Right lobe of liver (tissue), 6 donors: ENCODE measurements around the gene INAFM2. TPM values are rescaled to one million over a fixed set of nuclear protein-coding genes. Genes with fewer than 3 reads are reported as not detected.

Source experiments
- ATAC-seq, 4 donors: fragments of 200-7000 bp; cut with Tn5 transposase; one replicate each; pipeline ENCODE4 v1.9.1; 2020; ENCODE audit warnings: mild to moderate bottlenecking in 4 of 4, moderate library complexity in 4 of 4
- DNase-seq, 3 donors: peaks; one replicate each; pipeline ENCODE4 v3.0.0-alpha.2; 2020
- H3K27ac ChIP-seq, 3 donors: fragments of 200-600 bp; one replicate each; pipeline ENCODE4 v1.8.0; 2022
- H3K27me3 ChIP-seq, 2 donors: fragments of 200-600 bp; one replicate each; pipeline ENCODE4 v1.8.0; 2022
- H3K36me3 ChIP-seq, 4 donors: fragments of 200-600 bp; sonication (generic) in 1 of 4; one replicate each; pipeline versions ENCODE4 v1.5.1 to v1.8.0; 2017 to 2022; ENCODE audit warnings: control low read depth in 1 of 4
- H3K4me1 ChIP-seq, 4 donors: fragments of 200-600 bp; sonication (generic) in 1 of 4; one replicate each; pipeline versions ENCODE4 v1.5.1 to v1.8.0; 2017 to 2022; ENCODE audit warnings: control low read depth in 1 of 4
- H3K4me3 ChIP-seq, 3 donors: fragments of 200-600 bp; one replicate each; pipeline ENCODE4 v1.8.0; 2022
- H3K9me3 ChIP-seq, 4 donors: fragments of 200-600 bp; sonication (generic) in 1 of 4; one replicate each; pipeline versions ENCODE4 v1.5.1 to v1.8.0; 2017 to 2022; ENCODE audit warnings: control low read depth in 1 of 4
- POLR2A ChIP-seq: fragments of 450-650 bp; IDR thresholded peaks from one replicate; pipeline ENCODE4 v1.6.1; 2017; ENCODE audit warnings: antibody characterized with exemption, mild to moderate bottlenecking
- WGBS: methylation state at CpG from one replicate; pipeline ENCODE4 v1.1.6; 2018; ENCODE audit warnings: low coverage, low lambda C conversion rate; ENCODE audit not compliant: insufficient coverage; ENCODE audit errors: missing lambda C conversion rate; 5-methylcytosine and 5-hydroxymethylcytosine counted together
- intact Hi-C, 2 donors: fragments of 100-400 bp; cut with DNase I; formaldehyde crosslinking; loops; one replicate each; pipeline versions ENCODE4 v1.11.2 to v1.14.1; 2022
- total RNA-seq, 6 experiments: library from RNA; depleted of rRNA in 2 of 6; stranded (reverse); fragments of >200 nt in 2 of 6; fragmentation: NEBNext Ultra II Directional in 3 of 6; extraction: Animal tissue kit (Norgen Biotek cat#: 25700) in 3 of 6; gene quantifications; one replicate each; pipeline versions ENCODE4 v1.1.0 to v1.2.4, GENCODE V29; 2016 to 2023
- TF ChIP-seq, protein P1 (sequence below), 4 donors: fragments of 200-600 bp in 3 of 4; fragments of 450-650 bp in 1 of 4; IDR thresholded peaks; one replicate each; pipeline versions ENCODE4 v1.5.1 to v1.8.0; 2016 to 2022; ENCODE audit warnings: antibody characterized with exemption in 4 of 4, mild to moderate bottlenecking in 2 of 4
- donor health status: DM: no; HTN: yes; CAD: no.
- donor health status: DM: no; HTN: no; CAD: no.
- donor health status: DM: no; HTN: no; CAD: no.
- donor health status: DM: no; HTN: yes; CAD: no.
- donor health status: DM: no; HTN: yes; CAD: no.

Gene INAFM2
- total RNA-seq, 6 experiments from 2014 or later = 4.6 to 8.7 (median 5.8) TPM

DNA sequence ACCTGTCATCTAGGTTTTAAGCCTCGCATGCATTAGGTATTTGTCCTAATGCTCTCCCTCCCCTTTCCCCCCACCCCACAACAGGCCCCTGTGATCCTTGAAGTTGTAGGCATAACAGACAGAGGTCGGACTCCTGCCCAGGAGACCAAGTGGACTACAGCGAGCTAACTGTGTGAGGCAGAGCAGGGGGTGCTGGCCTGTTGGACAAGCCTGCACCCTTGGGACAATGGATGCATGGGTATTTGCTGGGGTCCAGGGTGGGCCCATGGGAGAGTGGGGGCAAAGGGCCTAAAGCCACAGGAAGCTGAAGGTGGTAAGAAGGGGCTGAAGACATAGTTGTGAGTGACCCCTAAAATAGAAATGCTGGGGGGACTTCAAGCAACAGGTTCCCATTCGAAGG is 18.2 kb upstream of the INAFM2 start:
- DNase-seq (peak in 1 of 3 donors; percentile 22), ATAC-seq (no peak)
- Histone ChIP-seq H3K4me1 (no peaks in the 10 kb centered on the region), H3K36me3 (no peaks in the 10 kb centered on the region), H3K27ac (no peak overlapping the region), H3K9me3 (no peaks in the 10 kb centered on the region), H3K27me3 (no peaks in the 10 kb centered on the region), H3K4me3 (no peak overlapping the region)
- intact Hi-C loops = no loop called here
- TF ChIP-seq POLR2A = no peak
- TF ChIP-seq, protein P1, sequence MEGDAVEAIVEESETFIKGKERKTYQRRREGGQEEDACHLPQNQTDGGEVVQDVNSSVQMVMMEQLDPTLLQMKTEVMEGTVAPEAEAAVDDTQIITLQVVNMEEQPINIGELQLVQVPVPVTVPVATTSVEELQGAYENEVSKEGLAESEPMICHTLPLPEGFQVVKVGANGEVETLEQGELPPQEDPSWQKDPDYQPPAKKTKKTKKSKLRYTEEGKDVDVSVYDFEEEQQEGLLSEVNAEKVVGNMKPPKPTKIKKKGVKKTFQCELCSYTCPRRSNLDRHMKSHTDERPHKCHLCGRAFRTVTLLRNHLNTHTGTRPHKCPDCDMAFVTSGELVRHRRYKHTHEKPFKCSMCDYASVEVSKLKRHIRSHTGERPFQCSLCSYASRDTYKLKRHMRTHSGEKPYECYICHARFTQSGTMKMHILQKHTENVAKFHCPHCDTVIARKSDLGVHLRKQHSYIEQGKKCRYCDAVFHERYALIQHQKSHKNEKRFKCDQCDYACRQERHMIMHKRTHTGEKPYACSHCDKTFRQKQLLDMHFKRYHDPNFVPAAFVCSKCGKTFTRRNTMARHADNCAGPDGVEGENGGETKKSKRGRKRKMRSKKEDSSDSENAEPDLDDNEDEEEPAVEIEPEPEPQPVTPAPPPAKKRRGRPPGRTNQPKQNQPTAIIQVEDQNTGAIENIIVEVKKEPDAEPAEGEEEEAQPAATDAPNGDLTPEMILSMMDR (IDR thresholded peaks at IDR 0.05) = no peak
- 90% methylated on average over 2 of the region's 4 CpGs for WGBS

DNA sequence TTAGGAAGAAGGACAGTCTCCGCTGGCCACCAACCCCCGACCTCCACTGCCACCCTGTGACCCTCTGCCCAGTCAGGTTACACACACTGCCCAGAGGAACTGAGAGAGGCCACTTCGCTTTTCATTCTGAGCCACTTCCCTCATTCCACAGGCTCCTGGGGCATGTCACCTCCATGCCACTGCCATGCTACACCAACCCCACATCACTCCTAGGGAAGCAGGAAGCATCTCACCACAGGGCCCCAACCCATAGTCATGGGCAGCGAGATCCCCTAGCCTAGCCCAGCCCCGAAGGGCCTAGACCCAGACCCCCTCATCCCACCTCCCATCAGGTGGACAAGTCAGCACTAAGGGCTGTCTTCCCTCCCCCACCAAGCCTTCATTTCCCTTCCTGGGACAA is 17.1 kb upstream of the INAFM2 start:
- ATAC-seq = peak in 1 of 4 donors; percentile 7
- intact Hi-C loops = no loop called here
- WGBS = 50% methylated on average over 3 of the region's 5 CpGs
- no peak for TF ChIP-seq POLR2A
- TF ChIP-seq, protein P1 (IDR thresholded peaks at IDR 0.05) = no peak
- H3K36me3 ChIP-seq = no peaks in the 10 kb centered on the region
- DNase-seq = peak in 1 of 3 donors; percentile 52
- H3K4me3 ChIP-seq = peak overlapping the region in 2 of 3 donors; percentile 20 to 41
- no peaks in the 10 kb centered on the region for H3K9me3 ChIP-seq
- no peaks in the 10 kb centered on the region for H3K27me3 ChIP-seq
- no peaks in the 10 kb centered on the region for H3K4me1 ChIP-seq
- no peak overlapping the region for H3K27ac ChIP-seq

DNA sequence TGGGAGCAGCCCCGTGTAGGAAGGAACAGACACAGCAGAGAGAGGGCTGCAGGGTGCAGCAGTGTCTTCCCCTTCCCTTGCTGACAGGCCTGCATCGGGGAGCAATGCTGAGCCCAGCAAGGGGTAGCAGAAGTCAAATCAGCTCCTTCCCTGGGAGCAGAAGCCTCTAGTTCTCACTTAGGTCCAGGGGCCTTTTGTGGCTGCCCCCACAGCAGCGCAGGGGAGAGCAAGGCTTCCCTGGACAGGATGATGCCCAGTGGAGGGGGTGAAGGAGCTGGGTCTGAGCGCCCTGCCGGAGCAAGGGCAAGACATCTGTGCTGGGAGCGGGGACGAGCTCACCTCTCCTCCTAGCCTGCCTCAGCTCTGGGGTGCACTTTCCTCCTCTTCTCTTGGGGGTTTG is 16.6 kb upstream of the INAFM2 start:
- H3K27ac ChIP-seq = peak overlapping the region in 2 of 3 donors; percentile 40 to 43
- no peaks in the 10 kb centered on the region for H3K4me1 ChIP-seq
- DNase-seq = peak in 1 of 3 donors; percentile 54
- no peak for ATAC-seq
- H3K36me3 ChIP-seq = no peaks in the 10 kb centered on the region
- no CpG with 5 or more reads among the region's 7 CpGs for WGBS
- intact Hi-C loops = no loop called here
- H3K4me3 ChIP-seq = peak overlapping the region; percentile 16 to 41 (median 20)
- H3K27me3 ChIP-seq = no peaks in the 10 kb centered on the region
- no peak for TF ChIP-seq POLR2A
- TF ChIP-seq, protein P1 (IDR thresholded peaks at IDR 0.05) = no peak
- no peaks in the 10 kb centered on the region for H3K9me3 ChIP-seq

DNA sequence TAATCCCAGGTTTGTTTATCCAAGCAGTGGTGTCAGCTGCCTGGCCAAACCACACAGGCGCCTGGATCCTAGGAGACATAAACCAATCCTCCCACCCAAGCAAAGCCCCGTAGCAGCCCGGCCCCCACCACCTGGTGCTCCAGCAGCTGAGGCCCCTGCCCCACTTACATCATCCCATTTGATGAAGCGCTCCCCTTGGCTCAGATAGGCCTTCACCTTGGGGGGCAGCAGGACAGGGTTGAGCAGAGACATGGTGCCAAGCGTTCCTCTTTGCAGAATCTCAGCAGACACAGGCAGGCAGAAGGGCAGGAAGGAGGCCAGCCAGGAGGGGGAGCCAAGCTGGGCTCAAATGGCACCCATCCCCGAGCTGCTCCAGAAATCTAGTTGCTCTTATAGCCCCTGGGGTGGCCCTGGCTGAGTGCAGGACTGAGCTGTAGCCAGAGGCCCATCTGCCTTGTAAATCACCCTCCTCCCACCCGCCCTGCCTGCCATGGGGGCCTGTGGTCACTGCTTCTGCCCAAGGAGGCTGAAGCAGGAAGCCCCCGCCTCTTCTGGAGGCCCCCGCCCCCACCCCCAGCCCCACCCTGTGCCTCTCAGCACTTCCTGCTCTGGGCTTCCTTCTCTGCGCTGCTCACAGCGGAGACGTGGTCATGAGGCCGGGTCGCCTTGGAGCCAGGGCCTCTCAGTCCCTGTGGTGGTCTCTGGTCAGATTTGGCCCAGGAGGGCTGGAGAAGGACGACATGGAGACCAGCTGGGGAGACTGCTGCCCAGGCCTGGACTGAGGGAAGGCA is 15.9 kb upstream of the INAFM2 start, which contains the start of gene PLCB2:
TSS of gene PLCB2 (minus strand) at position 515 of the 791 bp plus-strand sequence. CDS start at position 252, 263 bp downstream.
- no peaks in the 10 kb centered on the region for H3K9me3 ChIP-seq
- no peaks in the 10 kb centered on the region for H3K4me1 ChIP-seq
- H3K27me3 ChIP-seq = no peaks in the 10 kb centered on the region
- TF ChIP-seq, protein P1 (IDR thresholded peaks at IDR 0.05) = no peak
- no peak for TF ChIP-seq POLR2A
- H3K27ac ChIP-seq = peak within 1 kb of the TSS in 2 of 3 donors; percentile 67 to 76
- peak in 2 of 3 donors; percentile 62 to 74 for DNase-seq
- peak within 1 kb of the TSS; percentile 16 to 41 (median 20) for H3K4me3 ChIP-seq
- intact Hi-C loops = no loop called here
- 60% methylated on average over 3 of the region's 15 CpGs for WGBS
- peak; percentile 60 to 71 (median 62) for ATAC-seq
- no peaks in the 10 kb centered on the region for H3K36me3 ChIP-seq
